ENCODE measurements around the gene EMSY.

Gene EMSY

GRCh38 chr11:76436020-76436419 lies 8.8 kb upstream of the EMSY start:
- H3K9me3 ChIP-seq (ENCODE audit: low read length), result no peaks in the 10 kb centered on the region
- no peak overlapping the region for H3K4me3 ChIP-seq (ENCODE audit: low read length)
- no peaks in the 10 kb centered on the region for H3K4me1 ChIP-seq (ENCODE audit: insufficient read depth, low read length)
- H2AFZ ChIP-seq (ENCODE audit: low read depth, low read length), result no peak overlapping the region
- H3K27me3 ChIP-seq (ENCODE audit: insufficient read depth, low read length), result no peaks in the 10 kb centered on the region
- H3K36me3 ChIP-seq (ENCODE audit: insufficient read depth, low read length), result peaks cover under 1% of the 10 kb centered on the region

GRCh38 chr11:76443268-76443980 lies 1.4 kb upstream of the EMSY start:
- H3K36me3 ChIP-seq (ENCODE audit: insufficient read depth, low read length), result peaks cover 19% of the 10 kb centered on the region
- peaks cover 17% of the 10 kb centered on the region for H3K4me1 ChIP-seq (ENCODE audit: insufficient read depth, low read length)
- H3K4me3 ChIP-seq (ENCODE audit: low read length), result peak overlapping the region; percentile 82
- H3K27me3 ChIP-seq (ENCODE audit: insufficient read depth, low read length), result no peaks in the 10 kb centered on the region
- H2AFZ ChIP-seq (ENCODE audit: low read depth, low read length), result no peak overlapping the region
- no peaks in the 10 kb centered on the region for H3K9me3 ChIP-seq (ENCODE audit: low read length)

- no peaks in the 10 kb centered on the region for H3K27me3 ChIP-seq (ENCODE audit: insufficient read depth, low read length)
- peak overlapping the region; percentile 82 for H3K4me3 ChIP-seq (ENCODE audit: low read length)
- H3K36me3 ChIP-seq (ENCODE audit: insufficient read depth, low read length), result peaks cover 21% of the 10 kb centered on the region
- peaks cover 19% of the 10 kb centered on the region for H3K4me1 ChIP-seq (ENCODE audit: insufficient read depth, low read length)
- H3K9me3 ChIP-seq (ENCODE audit: low read length), result no peaks in the 10 kb centered on the region
- H2AFZ ChIP-seq (ENCODE audit: low read depth, low read length), result peak overlapping the region; percentile 49
These were observed 794 bp upstream of the EMSY start for GRCh38 chr11:76444065-76444383.

- peaks cover 19% of the 10 kb centered on the region for H3K4me1 ChIP-seq (ENCODE audit: insufficient read depth, low read length)
- H3K4me3 ChIP-seq (ENCODE audit: low read length), result peak overlapping the region; percentile 82
- peak overlapping the region; percentile 51 for H2AFZ ChIP-seq (ENCODE audit: low read depth, low read length)
- no peaks in the 10 kb centered on the region for H3K27me3 ChIP-seq (ENCODE audit: insufficient read depth, low read length)
- peaks cover 26% of the 10 kb centered on the region for H3K36me3 ChIP-seq (ENCODE audit: insufficient read depth, low read length)
- no peaks in the 10 kb centered on the region for H3K9me3 ChIP-seq (ENCODE audit: low read length)
These were observed 585 bp downstream of the EMSY start for GRCh38 chr11:76445121-76446084.

- Histone ChIP-seq H3K27me3 (ENCODE audit: insufficient read depth, low read length) (no peaks in the 10 kb centered on the region), H3K4me3 (ENCODE audit: low read length) (no peak overlapping the region), H2AFZ (ENCODE audit: low read depth, low read length) (no peak overlapping the region), H3K4me1 (ENCODE audit: insufficient read depth, low read length) (peaks cover 14% of the 10 kb centered on the region), H3K36me3 (ENCODE audit: insufficient read depth, low read length) (peaks cover 38% of the 10 kb centered on the region), H3K9me3 (ENCODE audit: low read length) (no peaks in the 10 kb centered on the region)
These were observed 3.7 kb downstream of the EMSY start for GRCh38 chr11:76448506-76448905.

- H3K4me3 ChIP-seq (ENCODE audit: low read length), result no peak overlapping the region
- peaks cover 39% of the 10 kb centered on the region for H3K36me3 ChIP-seq (ENCODE audit: insufficient read depth, low read length)
- no peak overlapping the region for H2AFZ ChIP-seq (ENCODE audit: low read depth, low read length)
- no peaks in the 10 kb centered on the region for H3K27me3 ChIP-seq (ENCODE audit: insufficient read depth, low read length)
- peaks cover 29% of the 10 kb centered on the region for H3K4me1 ChIP-seq (ENCODE audit: insufficient read depth, low read length)
- H3K9me3 ChIP-seq (ENCODE audit: low read length), result no peaks in the 10 kb centered on the region
These were observed 8.4 kb downstream of the EMSY start for GRCh38 chr11:76453248-76453647.

GRCh38 chr11:76455331-76455730 lies 10.5 kb downstream of the EMSY start:
- H3K9me3 ChIP-seq (ENCODE audit: low read length), result no peaks in the 10 kb centered on the region
- H3K4me1 ChIP-seq (ENCODE audit: insufficient read depth, low read length), result peaks cover 26% of the 10 kb centered on the region
- peaks cover 47% of the 10 kb centered on the region for H3K36me3 ChIP-seq (ENCODE audit: insufficient read depth, low read length)
- no peak overlapping the region for H3K4me3 ChIP-seq (ENCODE audit: low read length)
- no peaks in the 10 kb centered on the region for H3K27me3 ChIP-seq (ENCODE audit: insufficient read depth, low read length)
- no peak overlapping the region for H2AFZ ChIP-seq (ENCODE audit: low read depth, low read length)

GRCh38 chr11:76455931-76456330 lies 11.1 kb downstream of the EMSY start:
- H3K4me1 ChIP-seq (ENCODE audit: insufficient read depth, low read length), result peaks cover 26% of the 10 kb centered on the region
- H3K9me3 ChIP-seq (ENCODE audit: low read length), result no peaks in the 10 kb centered on the region
- peaks cover 53% of the 10 kb centered on the region for H3K36me3 ChIP-seq (ENCODE audit: insufficient read depth, low read length)
- no peaks in the 10 kb centered on the region for H3K27me3 ChIP-seq (ENCODE audit: insufficient read depth, low read length)
- no peak overlapping the region for H3K4me3 ChIP-seq (ENCODE audit: low read length)
- H2AFZ ChIP-seq (ENCODE audit: low read depth, low read length), result no peak overlapping the region

GRCh38 chr11:76456571-76456970 lies 11.8 kb downstream of the EMSY start:
- no peaks in the 10 kb centered on the region for H3K9me3 ChIP-seq (ENCODE audit: low read length)
- H3K36me3 ChIP-seq (ENCODE audit: insufficient read depth, low read length), result peaks cover 57% of the 10 kb centered on the region
- no peak overlapping the region for H2AFZ ChIP-seq (ENCODE audit: low read depth, low read length)
- H3K4me1 ChIP-seq (ENCODE audit: insufficient read depth, low read length), result peaks cover 26% of the 10 kb centered on the region
- H3K4me3 ChIP-seq (ENCODE audit: low read length), result no peak overlapping the region
- H3K27me3 ChIP-seq (ENCODE audit: insufficient read depth, low read length), result no peaks in the 10 kb centered on the region

- Histone ChIP-seq H2AFZ (ENCODE audit: low read depth, low read length) (no peak overlapping the region), H3K36me3 (ENCODE audit: insufficient read depth, low read length) (peaks cover 54% of the 10 kb centered on the region), H3K27me3 (ENCODE audit: insufficient read depth, low read length) (no peaks in the 10 kb centered on the region), H3K4me1 (ENCODE audit: insufficient read depth, low read length) (peaks cover 24% of the 10 kb centered on the region), H3K4me3 (ENCODE audit: low read length) (no peak overlapping the region), H3K9me3 (ENCODE audit: low read length) (no peaks in the 10 kb centered on the region)
These were observed 14.5 kb downstream of the EMSY start for GRCh38 chr11:76459299-76459698.

GRCh38 chr11:76459846-76460245 lies 15.0 kb downstream of the EMSY start:
- Histone ChIP-seq H3K36me3 (ENCODE audit: insufficient read depth, low read length) (peaks cover 57% of the 10 kb centered on the region), H2AFZ (ENCODE audit: low read depth, low read length) (no peak overlapping the region), H3K9me3 (ENCODE audit: low read length) (no peaks in the 10 kb centered on the region), H3K4me3 (ENCODE audit: low read length) (no peak overlapping the region), H3K27me3 (ENCODE audit: insufficient read depth, low read length) (no peaks in the 10 kb centered on the region), H3K4me1 (ENCODE audit: insufficient read depth, low read length) (peaks cover 18% of the 10 kb centered on the region)

GRCh38 chr11:76462317-76462716 lies 17.5 kb downstream of the EMSY start:
- Histone ChIP-seq H2AFZ (ENCODE audit: low read depth, low read length) (no peak overlapping the region), H3K36me3 (ENCODE audit: insufficient read depth, low read length) (peaks cover 68% of the 10 kb centered on the region), H3K4me1 (ENCODE audit: insufficient read depth, low read length) (no peaks in the 10 kb centered on the region)

GRCh38 chr11:76465701-76466100 lies 20.9 kb downstream of the EMSY start:
- Histone ChIP-seq H3K36me3 (ENCODE audit: insufficient read depth, low read length) (peaks cover 63% of the 10 kb centered on the region), H3K9me3 (ENCODE audit: low read length) (no peaks in the 10 kb centered on the region), H3K4me1 (ENCODE audit: insufficient read depth, low read length) (no peaks in the 10 kb centered on the region), H3K4me3 (ENCODE audit: low read length) (no peak overlapping the region), H2AFZ (ENCODE audit: low read depth, low read length) (no peak overlapping the region), H3K27me3 (ENCODE audit: insufficient read depth, low read length) (no peaks in the 10 kb centered on the region)

More at GRCh38 chr11:76462317-76462716, 17.5 kb downstream of the EMSY start:
- Histone ChIP-seq H3K4me3 (ENCODE audit: low read length) (no peak overlapping the region), H3K27me3 (ENCODE audit: insufficient read depth, low read length) (no peaks in the 10 kb centered on the region), H3K9me3 (ENCODE audit: low read length) (no peaks in the 10 kb centered on the region)
